OCI-LY7 (cell line): ENCODE measurements around the gene ATG4B. TPM values are rescaled to one million over a fixed set of nuclear protein-coding genes. Genes with fewer than 3 reads are reported as not detected.

ENCODE experiments used
- BruUV-seq: library from RNA; stranded (reverse); fragments of 400-500 nt; replicated peaks from 2 replicates; lab custom pipeline; 2021; lab: Mats Ljungman, UMichigan
- CTCF ChIA-PET: fragments of 300-600 bp; sonication (Branson Sonifier 250); formaldehyde crosslinking; loops from one replicate; lab custom pipeline; 2022; ENCODE audit warnings: antibody characterized with exemption; ENCODE audit not compliant: unreplicated experiment; lab: Charles Lee
- POLR2A ChIA-PET: fragments of 300-600 bp; sonication (Branson Sonifier 250); formaldehyde crosslinking; loops from one replicate; lab custom pipeline; 2022; ENCODE audit warnings: antibody characterized with exemption; lab: Charles Lee
- DNase-seq: peaks from one replicate; pipeline ENCODE4 v3.0.0-alpha.2; 2015; ENCODE audit warnings: low spot score
- H2AFZ ChIP-seq: fragments of 200-600 bp; sonication (generic), shearing (Covaris generic); 2 replicates; pipeline ENCODE4 v1.6.1; 2014; ENCODE audit warnings: mild to moderate bottlenecking, antibody characterized with exemption, low read length, moderate library complexity
- H3K27ac ChIP-seq: fragments of 200-600 bp; sonication (generic); 2 replicates; pipeline ENCODE4 v1.5.1; 2014; ENCODE audit warnings: mixed run types, low read depth, mild to moderate bottlenecking, moderate library complexity, low read length, inconsistent platforms; ENCODE audit not compliant: poor library complexity, severe bottlenecking
- H3K36me3 ChIP-seq: fragments of 200-600 bp; sonication (generic); 2 replicates; pipeline ENCODE4 v1.6.1; 2014; ENCODE audit warnings: mild to moderate bottlenecking, antibody characterized with exemption, low read length, moderate library complexity, mixed read lengths; ENCODE audit not compliant: insufficient read depth
- H3K4me1 ChIP-seq: fragments of 200-600 bp; sonication (generic); 2 replicates; pipeline ENCODE4 v1.5.1; 2014; ENCODE audit warnings: mild to moderate bottlenecking, low read length; ENCODE audit not compliant: insufficient read depth, poor library complexity, severe bottlenecking
- H3K4me2 ChIP-seq: fragments of 200-600 bp; sonication (generic); 2 replicates; pipeline ENCODE4 v1.6.1; 2014; ENCODE audit warnings: mild to moderate bottlenecking, low read length
- H3K4me3 ChIP-seq: fragments of 200-600 bp; sonication (generic); 2 replicates; pipeline ENCODE4 v1.5.1; 2014; ENCODE audit warnings: mild to moderate bottlenecking, low read depth, low read length; ENCODE audit not compliant: poor library complexity, severe bottlenecking
- H3K79me2 ChIP-seq: fragments of 200-600 bp; sonication (generic); 2 replicates; pipeline ENCODE4 v1.6.1; 2016; ENCODE audit warnings: low read depth, mild to moderate bottlenecking, low read length, moderate library complexity, mixed read lengths; ENCODE audit not compliant: insufficient read depth
- H3K9me2 ChIP-seq: fragments of 200-600 bp; sonication (generic); 2 replicates; pipeline ENCODE4 v1.6.1; 2016; ENCODE audit warnings: mild to moderate bottlenecking, low read length, mixed read lengths; ENCODE audit not compliant: insufficient read depth
- H3K9me3 ChIP-seq: fragments of 200-600 bp; sonication (generic); 2 replicates; pipeline ENCODE4 v1.6.1; 2014; ENCODE audit warnings: mild to moderate bottlenecking, mixed run types, low read length, mixed read lengths
- H4K20me1 ChIP-seq: fragments of 200-600 bp; sonication (generic); 2 replicates; pipeline ENCODE4 v1.6.1; 2014; ENCODE audit warnings: mild to moderate bottlenecking, antibody characterized with exemption, low read length, moderate library complexity, mixed read lengths; ENCODE audit not compliant: insufficient read depth
- EZH2phosphoT487 ChIP-seq: fragments of 200-600 bp; sonication (generic); IDR thresholded peaks from 2 replicates; pipeline ENCODE4 v1.6.1; 2018; ENCODE audit warnings: low read depth, borderline replicate concordance, mild to moderate bottlenecking, mixed run types, antibody characterized with exemption, low read length, moderate library complexity, mixed read lengths
- intact Hi-C: fragments of 100-400 bp; cut with micrococcal nuclease; formaldehyde crosslinking; loops from one replicate; pipeline ENCODE4 v1.10.0; 2022; ENCODE audit not compliant: unreplicated experiment
- total RNA-seq, 2 experiments: library from RNA; depleted of rRNA in 1 of 2; stranded (reverse); fragments of >200 nt in 1 of 2; shearing (Covaris generic) in 1 of 2; gene quantifications; 2 replicates each; pipeline ENCODE4 v1.2.3, GENCODE V29; 2014 to 2022
- TF ChIP-seq, protein P1 (sequence below): fragments of 200-600 bp; sonication (generic); conservative IDR thresholded peaks from 2 replicates; pipeline ENCODE4 v1.5.1; 2014; ENCODE audit warnings: mild to moderate bottlenecking, antibody characterized with exemption, low read length, moderate library complexity, mixed read lengths

ATG4B gene
- total RNA-seq, 2 experiments from 2014 or later: 72.4 to 133 TPM

DNA sequence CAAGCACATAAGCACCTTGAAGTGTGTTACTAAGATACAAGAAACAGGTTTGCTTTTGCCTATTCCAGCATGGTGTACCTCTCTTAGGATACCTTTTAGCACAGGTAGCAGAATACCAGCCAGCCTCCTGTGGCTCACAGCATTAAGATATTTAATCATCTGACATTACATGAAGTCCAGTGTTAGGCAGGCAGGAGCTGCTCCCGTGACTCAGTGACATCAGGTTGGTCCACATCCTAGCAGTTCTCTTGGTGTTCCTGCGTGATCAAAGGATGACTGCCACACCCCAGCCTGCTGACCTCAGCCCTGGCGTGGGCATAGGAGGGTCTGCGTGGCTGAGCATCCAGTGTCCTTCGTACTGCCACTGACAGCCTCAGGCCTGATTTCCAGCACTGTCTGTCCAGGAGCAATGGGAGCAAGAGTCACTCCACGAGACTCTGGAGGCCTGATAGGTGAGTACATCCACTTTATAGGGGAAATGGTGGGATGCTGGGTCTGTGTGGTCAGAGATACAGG lies 52.8 kb downstream of the ATG4B start:
- ChIA-PET POLR2A (no interaction called here), CTCF (no interaction called here)
- Histone ChIP-seq H3K79me2 (peaks cover 26% of the 10 kb centered on the region), H3K4me3 (no peak overlapping the region), H3K36me3 (peaks cover 63% of the 10 kb centered on the region), H2AFZ (no peak overlapping the region), H3K4me2 (no peak overlapping the region), H3K4me1 (peaks cover 12% of the 10 kb centered on the region), H3K9me2 (no peaks in the 10 kb centered on the region), H3K27ac (no peak overlapping the region), H3K9me3 (no peaks in the 10 kb centered on the region), H4K20me1 (no peaks in the 10 kb centered on the region)
- BruUV-seq: no TSS peak
- TF ChIP-seq, protein P1, sequence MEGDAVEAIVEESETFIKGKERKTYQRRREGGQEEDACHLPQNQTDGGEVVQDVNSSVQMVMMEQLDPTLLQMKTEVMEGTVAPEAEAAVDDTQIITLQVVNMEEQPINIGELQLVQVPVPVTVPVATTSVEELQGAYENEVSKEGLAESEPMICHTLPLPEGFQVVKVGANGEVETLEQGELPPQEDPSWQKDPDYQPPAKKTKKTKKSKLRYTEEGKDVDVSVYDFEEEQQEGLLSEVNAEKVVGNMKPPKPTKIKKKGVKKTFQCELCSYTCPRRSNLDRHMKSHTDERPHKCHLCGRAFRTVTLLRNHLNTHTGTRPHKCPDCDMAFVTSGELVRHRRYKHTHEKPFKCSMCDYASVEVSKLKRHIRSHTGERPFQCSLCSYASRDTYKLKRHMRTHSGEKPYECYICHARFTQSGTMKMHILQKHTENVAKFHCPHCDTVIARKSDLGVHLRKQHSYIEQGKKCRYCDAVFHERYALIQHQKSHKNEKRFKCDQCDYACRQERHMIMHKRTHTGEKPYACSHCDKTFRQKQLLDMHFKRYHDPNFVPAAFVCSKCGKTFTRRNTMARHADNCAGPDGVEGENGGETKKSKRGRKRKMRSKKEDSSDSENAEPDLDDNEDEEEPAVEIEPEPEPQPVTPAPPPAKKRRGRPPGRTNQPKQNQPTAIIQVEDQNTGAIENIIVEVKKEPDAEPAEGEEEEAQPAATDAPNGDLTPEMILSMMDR: no peak
- TF ChIP-seq EZH2phosphoT487: no peak
- intact Hi-C loops: no loop called here
- DNase-seq: no peak

DNA sequence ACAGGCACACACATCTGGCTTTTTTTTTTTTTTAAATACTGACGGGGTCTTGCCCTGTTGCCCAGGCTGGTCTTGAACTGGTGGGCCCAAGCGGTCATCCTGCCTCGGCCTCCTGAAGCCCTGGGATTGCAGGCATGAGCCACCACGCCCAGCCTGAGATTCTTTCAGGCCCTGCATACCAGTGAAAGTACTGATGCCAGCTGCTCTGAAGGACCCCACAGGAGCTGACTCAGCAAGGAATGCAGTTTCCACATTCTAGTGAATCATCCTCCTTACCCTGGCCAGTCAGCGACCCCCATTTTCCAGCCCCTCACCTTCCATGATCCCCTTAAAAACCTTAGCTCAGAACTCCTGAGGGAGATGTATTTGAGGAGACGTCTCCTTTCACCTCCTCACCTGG lies 55.0 kb downstream of the ATG4B start:
- BruUV-seq: no TSS peak

DNA sequence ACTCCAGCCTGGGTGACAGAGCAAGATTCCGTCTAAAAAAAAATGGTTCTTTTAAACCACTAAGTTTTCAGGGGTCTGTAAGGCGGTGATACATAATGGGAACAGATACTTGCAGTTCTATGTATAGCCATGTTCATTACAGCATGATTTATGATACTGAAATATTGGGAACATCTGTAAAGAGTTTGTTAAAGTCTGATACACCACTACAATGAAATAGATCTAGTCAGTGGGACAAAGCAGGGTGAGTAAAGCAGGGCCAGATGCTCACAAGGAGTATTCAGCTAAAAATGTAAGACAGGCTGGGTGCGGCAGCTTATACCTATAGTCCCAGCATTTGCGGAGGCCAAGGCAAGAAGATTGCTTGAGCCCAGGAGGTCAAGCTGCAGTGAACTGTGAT lies 58.2 kb downstream of the ATG4B start:
- no peaks in the 10 kb centered on the region for H3K9me3 ChIP-seq
- BruUV-seq: no TSS peak
- no peak overlapping the region for H3K4me3 ChIP-seq
- H4K20me1 ChIP-seq: no peaks in the 10 kb centered on the region
- H3K4me1 ChIP-seq: peaks cover 17% of the 10 kb centered on the region
- POLR2A ChIA-PET: interaction anchor here (0.7 kb wide), 1 partner anchor 9 kb away, joined by 3 read pairs; the partner anchor contains the start of gene DTYMK
- peaks cover 3% of the 10 kb centered on the region; the same call in 1 of the 2 replicates for H3K79me2 ChIP-seq
- intact Hi-C loops: no loop called here
- no peak overlapping the region for H3K27ac ChIP-seq
- H3K36me3 ChIP-seq: peaks cover 50% of the 10 kb centered on the region
- H3K9me2 ChIP-seq: no peaks in the 10 kb centered on the region
- DNase-seq: no peak
- H3K4me2 ChIP-seq: no peak overlapping the region
- TF ChIP-seq EZH2phosphoT487: no peak
- TF ChIP-seq, protein P1: no peak
- H2AFZ ChIP-seq: no peak overlapping the region
- CTCF ChIA-PET: no interaction called here

More for the DNA sequence above, 55.0 kb downstream of the ATG4B start:
- H3K4me3 ChIP-seq: no peak overlapping the region
- peaks cover 7% of the 10 kb centered on the region for H3K4me1 ChIP-seq
- H3K4me2 ChIP-seq: no peak overlapping the region
- POLR2A ChIA-PET: no interaction called here
- no peak overlapping the region for H2AFZ ChIP-seq
- no peak for DNase-seq
- no peak overlapping the region for H3K27ac ChIP-seq
- no peaks in the 10 kb centered on the region for H4K20me1 ChIP-seq
- peaks cover 65% of the 10 kb centered on the region for H3K36me3 ChIP-seq
- CTCF ChIA-PET: interaction anchor here (0.6 kb wide), 1 partner anchor 9 kb away, joined by 5 read pairs; no protein-coding TSS in a partner anchor
- H3K79me2 ChIP-seq: peaks cover 11% of the 10 kb centered on the region
- no peak for TF ChIP-seq EZH2phosphoT487
- TF ChIP-seq, protein P1: no peak
- H3K9me3 ChIP-seq: no peaks in the 10 kb centered on the region
- intact Hi-C loops: no loop called here
- H3K9me2 ChIP-seq: no peaks in the 10 kb centered on the region
